Activated naive CD4-positive, alpha-beta T cell treated with anti-CD3 and anti-CD28 coated beads for 36 hours (primary cell): Measurements from ENCODE around the gene TRPM7. TPM values are rescaled to one million over a fixed set of nuclear protein-coding genes. Genes with fewer than 3 reads are reported as not detected.

Source experiments
- CTCF ChIA-PET: fragments of 350-600 bp; sonication (Branson Sonifier 250); formaldehyde crosslinking; loops from one replicate; lab custom pipeline; 2021; ENCODE audit warnings: antibody characterized with exemption; lab: Charles Lee
- DNase-seq: peaks from one replicate; pipeline ENCODE4 v3.0.0-alpha.2; 2020
- H3K27ac Mint-ChIP-seq: one replicate; pipeline ENCODE4 v1.8.0; 2021; ENCODE audit warnings: mild to moderate bottlenecking, mixed read lengths
- H3K27me3 Mint-ChIP-seq: one replicate; pipeline ENCODE4 v1.8.0; 2021; ENCODE audit warnings: low read depth, mixed read lengths
- H3K36me3 Mint-ChIP-seq: one replicate; pipeline ENCODE4 v1.8.0; 2021; ENCODE audit warnings: low read depth, mixed read lengths
- H3K4me1 Mint-ChIP-seq: one replicate; pipeline ENCODE4 v1.8.0; 2021; ENCODE audit warnings: low read depth, mixed read lengths
- H3K4me3 Mint-ChIP-seq: one replicate; pipeline ENCODE4 v1.8.0; 2021; ENCODE audit warnings: mild to moderate bottlenecking, moderate library complexity, mixed read lengths
- H3K9me3 Mint-ChIP-seq: one replicate; pipeline ENCODE4 v1.8.0; 2021; ENCODE audit warnings: mixed read lengths
- intact Hi-C: fragments of 100-400 bp; cut with micrococcal nuclease; formaldehyde crosslinking; loops from one replicate; pipeline ENCODE4 v1.15.1; 2023
- total RNA-seq, 2 experiments: library from RNA; stranded (reverse); gene quantifications; one replicate each; pipeline ENCODE4 v1.2.3, GENCODE V29; 2021

Gene TRPM7
- total RNA-seq, 2 experiments from 2014 or later = 31.1 to 32.7 TPM

DNA sequence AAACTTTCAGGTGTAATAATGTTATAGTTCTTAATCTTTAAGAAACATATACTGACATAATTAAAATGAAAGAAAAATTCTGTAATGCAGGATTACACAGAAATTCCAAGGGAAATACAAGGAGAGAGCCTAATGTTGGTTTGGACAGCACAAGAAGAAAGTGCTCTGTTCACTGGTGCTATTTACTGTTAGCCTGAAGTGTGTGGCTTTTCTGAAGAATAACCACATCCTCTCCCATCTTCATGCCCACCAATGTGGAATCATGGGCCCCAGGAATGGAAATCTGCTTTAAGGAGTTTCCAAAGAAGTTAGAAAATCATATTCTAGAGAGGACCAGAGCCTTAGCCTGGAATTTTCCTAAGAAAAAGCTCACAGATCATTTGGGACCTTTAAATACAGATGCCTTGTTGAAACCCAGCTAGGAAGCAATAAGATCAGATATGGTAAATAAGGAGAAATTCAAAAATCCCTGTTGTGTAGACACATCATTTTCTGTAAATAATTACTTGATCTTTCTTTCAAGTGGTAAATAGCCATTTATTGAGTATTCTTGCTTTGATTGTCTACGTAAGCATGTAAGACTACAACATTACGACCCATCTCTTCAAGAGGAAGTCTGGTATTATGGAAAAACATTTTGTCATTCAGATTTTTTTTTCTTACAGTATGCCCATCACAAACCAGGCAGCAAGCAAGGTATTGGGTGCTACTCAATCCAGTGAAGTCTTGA lies 129.8 kb downstream of the TRPM7 start:
- intact Hi-C loops = no loop called here

DNA sequence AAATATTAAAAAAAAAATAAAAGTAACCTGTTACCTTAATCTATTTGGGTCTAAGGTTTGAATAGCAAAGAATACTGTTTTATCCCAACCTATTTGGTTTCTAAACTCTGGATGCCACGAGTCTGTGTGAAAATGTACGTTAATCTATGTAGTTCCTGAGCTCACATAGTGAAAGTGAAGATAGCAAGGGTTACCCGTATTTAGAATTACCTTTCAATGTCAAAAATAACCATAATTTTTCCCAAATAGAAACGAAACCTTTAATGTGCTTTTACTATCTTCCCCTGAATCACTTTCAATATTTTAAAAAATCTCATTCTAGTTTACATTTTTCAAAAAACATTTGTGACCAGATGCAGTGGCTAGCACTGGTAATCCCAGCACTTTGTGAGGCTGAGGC lies 134.4 kb downstream of the TRPM7 start:
- Mint-ChIP-seq H3K4me3 (no peak overlapping the region), H3K36me3 (no peaks in the 10 kb centered on the region), H3K9me3 (no peaks in the 10 kb centered on the region), H3K27ac (no peak overlapping the region), H3K27me3 (no peaks in the 10 kb centered on the region), H3K4me1 (peaks cover 2% of the 10 kb centered on the region)
- DNase-seq = no peak
- CTCF ChIA-PET = no interaction called here
- intact Hi-C loops = no loop called here

More for the DNA sequence above, 129.8 kb downstream of the TRPM7 start:
- H3K4me1 Mint-ChIP-seq = peaks cover 2% of the 10 kb centered on the region
- H3K9me3 Mint-ChIP-seq = no peaks in the 10 kb centered on the region
- no peak overlapping the region for H3K4me3 Mint-ChIP-seq
- no peak overlapping the region for H3K27ac Mint-ChIP-seq
- no peaks in the 10 kb centered on the region for H3K27me3 Mint-ChIP-seq
- peaks cover 1% of the 10 kb centered on the region for H3K36me3 Mint-ChIP-seq
- DNase-seq = no peak
- CTCF ChIA-PET = no interaction called here

DNA sequence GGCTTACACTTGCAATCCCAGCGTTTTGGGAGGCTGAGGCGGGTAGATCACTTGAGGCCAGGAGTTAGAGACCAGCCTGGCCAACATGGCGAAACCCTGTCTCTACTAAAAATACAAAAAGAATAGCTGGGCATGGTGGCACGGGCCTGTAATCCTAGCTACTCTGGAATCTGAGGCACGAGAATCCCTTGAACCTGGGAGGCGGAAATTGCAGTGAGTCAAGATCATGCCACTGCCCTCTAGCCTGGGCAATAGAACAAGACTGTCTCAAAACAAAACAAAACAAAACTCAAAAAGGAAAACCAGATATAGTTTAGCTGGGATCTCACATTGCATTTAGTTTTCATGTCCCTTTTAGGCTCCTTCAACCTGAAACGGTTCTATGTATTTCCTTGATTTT lies 137.3 kb downstream of the TRPM7 start:
- H3K4me3 Mint-ChIP-seq = no peak overlapping the region
- H3K27ac Mint-ChIP-seq = no peak overlapping the region
- H3K9me3 Mint-ChIP-seq = no peaks in the 10 kb centered on the region
- no peaks in the 10 kb centered on the region for H3K4me1 Mint-ChIP-seq
- CTCF ChIA-PET = interaction anchor here (0.6 to 0.9 kb wide), 2 partner anchors 15 to 105 kb away, joined by 3 to 4 read pairs; no protein-coding TSS in a partner anchor
- intact Hi-C loops = no loop called here
- no peaks in the 10 kb centered on the region for H3K27me3 Mint-ChIP-seq
- no peak for DNase-seq
- no peaks in the 10 kb centered on the region for H3K36me3 Mint-ChIP-seq

DNA sequence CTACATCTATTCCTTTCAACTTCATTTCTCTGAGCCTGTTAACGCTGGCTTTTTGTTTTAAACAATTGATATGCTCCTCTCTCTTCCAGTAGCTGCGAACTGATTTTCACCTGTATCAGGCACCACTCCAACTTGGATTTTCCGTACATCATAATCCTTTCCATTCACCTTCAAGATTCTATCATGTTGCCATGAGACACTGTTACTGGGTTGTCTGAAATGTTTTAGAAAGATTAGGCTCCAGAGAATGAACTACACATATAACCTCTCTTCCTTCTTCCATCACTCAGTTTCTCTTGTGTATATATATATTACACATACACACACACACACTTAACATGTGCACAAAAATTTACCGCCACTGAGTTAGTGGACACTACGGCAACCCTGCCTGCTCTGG lies 140.0 kb downstream of the TRPM7 start, which contains the start of gene USP50:
Gene USP50 (minus strand): TSS at position 101 of the 400 bp plus-strand sequence. CDS start 141 bp downstream, outside the sequence.
- H3K4me1 Mint-ChIP-seq = no peaks in the 10 kb centered on the region
- H3K36me3 Mint-ChIP-seq = no peaks in the 10 kb centered on the region
- no peaks in the 10 kb centered on the region for H3K9me3 Mint-ChIP-seq
- no peak for DNase-seq
- peaks cover 2% of the 10 kb centered on the region for H3K27me3 Mint-ChIP-seq
- no peak within 1 kb of the TSS for H3K4me3 Mint-ChIP-seq
- intact Hi-C loops = no loop called here
- CTCF ChIA-PET = interaction anchor here (0.8 kb wide), 1 partner anchor 12 kb away, joined by 6 read pairs; no protein-coding TSS in a partner anchor
- H3K27ac Mint-ChIP-seq = no peak within 1 kb of the TSS

DNA sequence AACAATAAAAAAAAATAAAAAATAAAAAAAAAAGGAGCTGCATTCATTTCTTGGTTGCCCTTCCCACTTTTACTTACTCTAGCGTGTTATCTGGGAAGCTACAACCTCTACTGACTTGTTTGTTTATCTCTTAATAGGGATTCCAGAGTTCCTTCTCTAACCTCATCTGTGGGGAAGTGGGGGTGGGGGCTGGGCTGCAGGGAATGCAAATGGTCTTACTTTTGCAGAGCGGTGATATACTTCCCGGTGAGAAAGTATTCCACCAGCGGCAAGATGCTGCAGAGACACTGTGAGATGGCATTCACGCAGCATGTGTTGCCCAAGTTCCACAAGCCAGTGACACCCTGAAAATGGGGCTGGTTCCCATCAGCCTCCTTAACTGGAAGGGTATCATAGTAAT lies 142.2 kb downstream of the TRPM7 start:
- Mint-ChIP-seq H3K36me3 (no peaks in the 10 kb centered on the region), H3K4me1 (no peaks in the 10 kb centered on the region), H3K27me3 (peaks cover 2% of the 10 kb centered on the region), H3K27ac (no peak overlapping the region), H3K4me3 (no peak overlapping the region), H3K9me3 (no peaks in the 10 kb centered on the region)
- intact Hi-C loops = no loop called here
- CTCF ChIA-PET = interaction anchor here (0.6 to 0.7 kb wide), 2 partner anchors 16 to 40 kb away, joined by 3 read pairs; no protein-coding TSS in a partner anchor
- no peak for DNase-seq

DNA sequence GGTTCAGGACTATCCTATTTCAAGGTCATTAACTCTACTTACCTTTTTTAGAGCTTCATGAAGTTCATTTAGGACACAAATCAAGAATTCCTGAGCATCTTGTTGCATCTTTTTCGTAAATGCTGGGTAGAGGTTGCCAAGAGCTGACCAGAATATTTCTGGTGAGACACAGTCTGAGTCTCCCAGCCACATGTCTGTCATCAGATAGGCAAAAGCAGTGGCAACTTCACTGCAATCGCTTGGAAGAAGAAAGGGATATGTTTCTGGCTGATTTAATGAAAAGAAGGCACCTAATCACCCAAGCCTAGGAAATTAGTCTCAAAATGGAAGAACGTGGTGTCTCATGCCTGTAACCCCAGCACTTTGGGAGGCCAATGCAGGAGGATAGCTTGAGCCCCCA lies 143.0 kb downstream of the TRPM7 start:
- Mint-ChIP-seq H3K4me3 (no peak overlapping the region), H3K27ac (no peak overlapping the region), H3K4me1 (no peaks in the 10 kb centered on the region), H3K9me3 (no peaks in the 10 kb centered on the region), H3K27me3 (peaks cover 2% of the 10 kb centered on the region), H3K36me3 (no peaks in the 10 kb centered on the region)
- CTCF ChIA-PET = interaction anchor here (0.6 kb wide), 2 partner anchors 13 to 39 kb away, joined by 3 read pairs; no protein-coding TSS in a partner anchor
- intact Hi-C loops = no loop called here
- no peak for DNase-seq

DNA sequence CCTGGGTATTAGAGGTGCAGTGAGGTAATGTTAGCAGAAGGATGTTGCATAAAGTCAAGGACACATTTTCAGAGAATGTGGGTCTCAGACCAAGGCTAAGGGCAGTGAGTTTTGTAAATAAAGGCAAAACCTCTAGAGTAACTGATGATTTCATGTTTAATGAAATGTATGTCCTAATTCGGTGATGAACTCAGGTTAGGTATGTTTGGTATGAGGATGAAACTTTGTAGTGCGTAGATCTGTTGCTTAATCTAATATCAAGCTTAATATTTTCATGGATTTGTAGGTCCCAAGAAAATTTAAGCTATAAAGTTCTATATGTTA lies 143.7 kb downstream of the TRPM7 start:
- no peaks in the 10 kb centered on the region for H3K4me1 Mint-ChIP-seq
- CTCF ChIA-PET = interaction anchor here (0.6 kb wide), 1 partner anchor 12 kb away, joined by 3 read pairs; no protein-coding TSS in a partner anchor

DNA sequence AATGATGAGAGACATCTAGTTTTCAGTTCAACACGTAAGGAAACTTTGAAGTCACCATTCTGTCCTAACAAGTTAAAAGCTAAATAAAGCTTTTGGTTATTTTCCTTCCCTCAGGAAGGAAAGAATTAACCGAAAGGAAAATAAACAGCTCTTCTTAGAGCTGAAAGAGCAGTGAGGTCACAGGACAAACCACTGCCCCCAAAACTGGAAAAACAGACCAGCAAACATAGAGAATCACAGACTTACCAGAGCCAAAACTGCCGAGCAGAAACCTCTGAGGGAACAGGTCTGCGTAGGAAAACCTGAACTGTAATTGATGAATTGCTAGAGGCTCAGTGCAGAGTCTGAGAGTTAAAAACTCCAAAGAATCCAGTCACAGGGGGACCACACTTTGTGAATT lies 154.8 kb downstream of the TRPM7 start:
- Mint-ChIP-seq H3K4me1 (no peaks in the 10 kb centered on the region), H3K36me3 (no peaks in the 10 kb centered on the region), H3K9me3 (no peaks in the 10 kb centered on the region), H3K4me3 (no peak overlapping the region), H3K27me3 (peaks cover 2% of the 10 kb centered on the region), H3K27ac (no peak overlapping the region)
- DNase-seq = no peak
- CTCF ChIA-PET = no interaction called here
- intact Hi-C loops = no loop called here

More for the DNA sequence above, 143.7 kb downstream of the TRPM7 start:
- no peak for DNase-seq
- no peaks in the 10 kb centered on the region for H3K9me3 Mint-ChIP-seq
- peaks cover 2% of the 10 kb centered on the region for H3K27me3 Mint-ChIP-seq
- no peak overlapping the region for H3K4me3 Mint-ChIP-seq
- intact Hi-C loops = no loop called here
- no peaks in the 10 kb centered on the region for H3K36me3 Mint-ChIP-seq
- no peak overlapping the region for H3K27ac Mint-ChIP-seq

DNA sequence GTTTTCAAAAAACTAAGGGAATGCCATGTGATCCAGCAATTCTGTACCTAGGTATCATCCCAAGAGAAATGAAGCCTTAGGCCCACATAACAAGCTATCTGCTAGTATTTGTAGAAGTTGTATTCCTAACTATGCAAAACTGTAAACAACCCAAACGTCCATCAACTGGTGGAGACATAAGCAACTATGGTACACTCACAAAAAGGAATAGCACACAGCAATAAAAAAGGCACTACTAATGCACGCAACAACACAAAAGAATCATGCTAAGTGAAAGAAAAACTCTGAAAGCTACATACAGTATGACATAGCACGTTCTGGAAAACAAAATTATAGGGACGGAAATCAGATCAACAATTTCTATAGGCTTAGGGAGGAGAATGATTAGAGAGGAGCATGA lies 155.4 kb downstream of the TRPM7 start:
- H3K27ac Mint-ChIP-seq = no peak overlapping the region
- DNase-seq = no peak
- peaks cover 2% of the 10 kb centered on the region for H3K27me3 Mint-ChIP-seq
- H3K4me1 Mint-ChIP-seq = no peaks in the 10 kb centered on the region
- no peak overlapping the region for H3K4me3 Mint-ChIP-seq
- CTCF ChIA-PET = interaction anchor here (0.6 kb wide), 3 partner anchors 12 to 190 kb away, joined by 3 to 4 read pairs (median 3); no protein-coding TSS in a partner anchor
- no peaks in the 10 kb centered on the region for H3K9me3 Mint-ChIP-seq
- intact Hi-C loops = no loop called here
- no peaks in the 10 kb centered on the region for H3K36me3 Mint-ChIP-seq

DNA sequence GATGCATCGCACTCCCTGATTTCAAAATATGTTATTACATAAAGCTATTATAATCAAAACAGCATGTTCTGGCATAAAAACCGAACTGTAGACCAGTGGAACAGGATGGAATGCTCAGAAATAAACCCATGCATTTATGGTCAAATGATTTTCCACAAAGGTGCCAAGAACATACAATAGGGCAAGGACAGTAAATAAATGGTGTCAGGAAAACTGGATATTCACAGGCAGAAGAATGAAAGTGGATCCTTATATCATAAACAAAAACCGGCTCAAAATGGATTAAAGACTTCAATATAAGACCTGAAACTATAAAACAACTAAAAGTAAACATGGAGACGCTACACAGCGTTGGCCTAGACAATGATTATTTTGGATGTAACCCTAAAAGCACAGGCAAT lies 162.7 kb downstream of the TRPM7 start:
- no peak overlapping the region for H3K4me3 Mint-ChIP-seq
- CTCF ChIA-PET = no interaction called here
- no peaks in the 10 kb centered on the region for H3K27me3 Mint-ChIP-seq
- DNase-seq = no peak
- no peaks in the 10 kb centered on the region for H3K9me3 Mint-ChIP-seq
- H3K27ac Mint-ChIP-seq = no peak overlapping the region
- H3K36me3 Mint-ChIP-seq = no peaks in the 10 kb centered on the region
- no peaks in the 10 kb centered on the region for H3K4me1 Mint-ChIP-seq
- intact Hi-C loops = no loop called here

DNA sequence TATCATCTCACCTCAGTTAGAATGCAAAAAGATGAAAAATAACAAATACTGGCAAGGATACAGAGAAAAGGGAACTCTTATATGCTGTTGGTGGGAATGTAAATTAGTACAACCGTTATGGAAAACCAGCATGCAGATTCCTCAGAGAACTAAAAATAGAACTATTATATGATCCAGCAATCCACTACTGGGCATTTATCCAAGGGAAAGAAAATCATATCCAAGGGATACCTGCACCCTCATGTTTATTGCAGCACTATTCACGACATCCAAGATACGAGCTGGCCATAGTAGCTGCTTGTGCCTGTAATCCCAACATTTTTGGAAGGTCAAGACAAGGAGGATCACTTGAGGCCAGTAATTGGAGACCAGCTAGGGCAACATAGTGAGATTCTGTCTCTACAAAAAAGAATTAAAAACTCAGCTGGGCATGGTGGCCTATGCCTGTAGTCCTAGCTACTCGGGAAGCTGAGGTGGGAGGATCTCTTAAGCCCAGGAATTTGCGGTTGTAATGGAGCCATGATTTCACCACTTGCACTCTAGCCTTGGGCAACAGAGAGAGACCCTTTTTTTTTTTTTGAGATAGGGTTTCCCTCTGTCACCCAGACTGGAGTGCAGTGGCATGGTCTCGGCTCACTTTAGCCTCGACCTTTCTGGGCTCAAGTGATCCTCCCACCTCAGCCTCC lies 166.7 kb downstream of the TRPM7 start:
- intact Hi-C loops = no loop called here
- Mint-ChIP-seq H3K27ac (no peak overlapping the region), H3K4me3 (no peak overlapping the region), H3K36me3 (no peaks in the 10 kb centered on the region), H3K27me3 (no peaks in the 10 kb centered on the region), H3K9me3 (peaks cover 9% of the 10 kb centered on the region), H3K4me1 (no peaks in the 10 kb centered on the region)
- CTCF ChIA-PET = no interaction called here
- no peak for DNase-seq

DNA sequence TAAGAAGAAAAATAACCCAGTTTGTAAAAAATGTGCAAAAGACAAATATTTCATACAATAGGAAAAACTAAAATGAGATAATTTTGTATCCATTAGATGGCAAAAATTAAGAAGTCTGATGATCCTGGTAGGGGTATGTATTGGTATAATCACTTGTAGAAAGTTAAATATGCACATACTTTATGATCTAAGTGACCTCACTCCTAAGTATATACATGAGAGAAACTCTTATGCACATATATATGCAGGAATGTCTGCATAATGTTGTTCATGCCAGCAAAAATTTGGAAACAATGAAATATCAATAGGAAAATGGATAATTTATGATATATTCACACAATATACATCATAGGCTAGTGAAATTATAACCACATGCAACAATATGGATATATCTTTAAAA lies 173.6 kb downstream of the TRPM7 start:
- H3K4me1 Mint-ChIP-seq = no peaks in the 10 kb centered on the region
- H3K27me3 Mint-ChIP-seq = no peaks in the 10 kb centered on the region
- no peak overlapping the region for H3K4me3 Mint-ChIP-seq
- peaks cover 7% of the 10 kb centered on the region for H3K9me3 Mint-ChIP-seq
- H3K36me3 Mint-ChIP-seq = no peaks in the 10 kb centered on the region
- intact Hi-C loops = no loop called here
- no peak overlapping the region for H3K27ac Mint-ChIP-seq
- CTCF ChIA-PET = no interaction called here
- no peak for DNase-seq
